Coronary artery (tissue), 2 donors: ENCODE measurements around the gene CBLC.
A peak's percentile ranks its signal among the peaks of the same experiment; 100 is the strongest.

Experiments used
- DNase-seq: peaks from one replicate; pipeline ENCODE4 v3.0.0-alpha.2; 2017; ENCODE audit warnings: low spot score
- H3K27ac ChIP-seq, 2 donors: fragments of 200-600 bp; sonication (generic); one replicate each; pipeline ENCODE4 v1.5.1; 2016 to 2019
- H3K4me3 ChIP-seq: fragments of 200-600 bp; sonication (generic); 2 replicates; pipeline ENCODE4 v1.5.1; 2016; ENCODE audit warnings: mild to moderate bottlenecking, moderate library complexity
- TF ChIP-seq, protein P1 (sequence below): fragments of 200-600 bp; sonication (generic); IDR thresholded peaks from one replicate; pipeline ENCODE4 v1.5.1; 2019; ENCODE audit warnings: antibody characterized with exemption

The CBLC gene

DNA sequence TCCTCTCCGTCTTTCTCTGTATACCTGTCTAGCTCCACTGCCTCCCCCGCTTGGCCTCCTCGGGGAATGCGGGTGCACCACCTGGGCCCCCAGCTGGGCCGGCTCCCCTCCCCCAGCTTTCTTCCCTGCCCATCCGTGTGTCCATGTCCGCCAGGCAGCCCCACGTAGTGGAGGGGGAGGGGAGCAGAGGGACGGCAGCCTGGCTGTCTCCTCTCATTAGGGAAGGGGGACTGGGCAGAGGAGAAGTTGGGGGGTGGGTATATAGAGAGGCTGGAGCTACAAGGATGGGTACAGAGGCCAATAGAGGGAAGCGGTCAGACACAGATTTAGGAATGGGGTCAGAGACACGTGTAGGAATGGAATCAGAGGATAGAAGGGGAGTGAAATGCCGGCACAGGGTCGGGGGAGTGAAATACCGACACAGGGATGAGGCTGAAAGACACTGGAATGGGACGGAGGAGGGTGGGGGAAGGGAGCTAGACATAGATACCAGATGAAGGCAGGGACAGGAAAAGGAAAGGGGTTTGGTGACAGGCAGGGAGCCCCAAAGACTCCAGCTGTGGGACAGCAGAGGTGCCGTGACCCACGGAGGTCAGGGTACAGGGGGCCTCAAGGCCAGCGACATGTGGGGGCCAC is 71.2 kb downstream of the CBLC start:
- Histone ChIP-seq H3K4me3 (peak overlapping the region; percentile 92), H3K27ac (peak overlapping the region; percentile 95 to 96)
- TF ChIP-seq, protein P1, sequence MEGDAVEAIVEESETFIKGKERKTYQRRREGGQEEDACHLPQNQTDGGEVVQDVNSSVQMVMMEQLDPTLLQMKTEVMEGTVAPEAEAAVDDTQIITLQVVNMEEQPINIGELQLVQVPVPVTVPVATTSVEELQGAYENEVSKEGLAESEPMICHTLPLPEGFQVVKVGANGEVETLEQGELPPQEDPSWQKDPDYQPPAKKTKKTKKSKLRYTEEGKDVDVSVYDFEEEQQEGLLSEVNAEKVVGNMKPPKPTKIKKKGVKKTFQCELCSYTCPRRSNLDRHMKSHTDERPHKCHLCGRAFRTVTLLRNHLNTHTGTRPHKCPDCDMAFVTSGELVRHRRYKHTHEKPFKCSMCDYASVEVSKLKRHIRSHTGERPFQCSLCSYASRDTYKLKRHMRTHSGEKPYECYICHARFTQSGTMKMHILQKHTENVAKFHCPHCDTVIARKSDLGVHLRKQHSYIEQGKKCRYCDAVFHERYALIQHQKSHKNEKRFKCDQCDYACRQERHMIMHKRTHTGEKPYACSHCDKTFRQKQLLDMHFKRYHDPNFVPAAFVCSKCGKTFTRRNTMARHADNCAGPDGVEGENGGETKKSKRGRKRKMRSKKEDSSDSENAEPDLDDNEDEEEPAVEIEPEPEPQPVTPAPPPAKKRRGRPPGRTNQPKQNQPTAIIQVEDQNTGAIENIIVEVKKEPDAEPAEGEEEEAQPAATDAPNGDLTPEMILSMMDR, result no peak
- DNase-seq, result no peak
